CMK (cell line): Measurements from ENCODE around the gene LETM1.

Experiments used
- DNase-seq: peaks from one replicate; pipeline ENCODE4 v3.0.0-alpha.2; 2010; ENCODE audit warnings: low read depth

The LETM1 gene

GRCh38 chr4:1777822-1778641 is 77.9 kb downstream of the LETM1 start:
- DNase-seq = no peak

DNA sequence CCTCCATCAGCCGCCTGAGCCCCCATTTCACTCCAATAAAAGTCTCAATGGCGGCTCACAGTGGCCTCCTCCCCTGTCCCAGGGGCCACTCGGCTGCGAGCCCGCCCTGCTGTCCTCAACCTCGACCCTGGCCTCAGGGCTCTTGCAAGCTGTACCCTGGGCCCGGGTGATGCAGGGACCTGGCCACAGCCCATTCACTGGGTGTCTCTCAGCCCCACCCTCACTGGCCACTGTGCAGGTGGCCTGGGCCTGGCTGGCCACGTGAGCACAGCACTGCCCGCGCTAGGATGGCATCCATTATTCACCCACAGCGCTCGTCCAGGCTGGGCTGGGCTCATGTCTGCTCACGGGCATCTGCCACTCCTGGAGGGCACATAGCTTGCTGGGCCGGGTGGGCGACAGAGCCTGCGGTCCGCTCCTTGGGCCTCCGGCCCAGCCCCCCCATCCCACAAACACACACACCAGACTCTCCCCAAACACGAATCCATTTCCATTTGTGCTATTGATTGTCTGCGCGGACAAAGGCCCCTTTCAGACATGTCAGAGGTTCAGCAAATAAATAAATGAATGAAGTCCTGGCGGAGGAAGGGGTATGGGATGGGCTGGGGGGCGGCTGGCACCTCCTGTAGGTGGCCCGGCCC is 79.3 kb downstream of the LETM1 start:
- no peak for DNase-seq

- no peak for DNase-seq
Observed at GRCh38 chr4:1775731-1776500, 80.0 kb downstream of the LETM1 start.

DNA sequence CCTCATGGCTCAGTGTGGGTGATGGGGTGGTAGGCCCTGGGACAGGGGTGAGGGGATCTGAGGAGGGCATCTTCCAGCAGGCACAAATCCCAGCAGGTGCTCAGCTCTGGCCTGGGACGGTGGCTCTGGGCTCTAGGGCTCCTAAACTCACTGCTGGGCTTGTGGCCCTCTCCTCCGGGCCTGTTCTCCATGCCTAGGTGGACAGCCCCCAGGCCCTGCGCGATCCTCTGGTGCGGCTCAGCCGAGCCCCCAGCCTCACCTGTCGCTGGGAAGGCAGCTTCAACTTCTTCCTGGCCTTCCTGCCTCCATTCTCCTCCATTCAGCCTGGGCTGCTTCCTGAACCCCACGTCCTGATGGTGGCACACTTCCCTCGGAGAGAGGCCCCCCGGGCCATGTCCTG is 82.2 kb downstream of the LETM1 start:
- no peak for DNase-seq

DNA sequence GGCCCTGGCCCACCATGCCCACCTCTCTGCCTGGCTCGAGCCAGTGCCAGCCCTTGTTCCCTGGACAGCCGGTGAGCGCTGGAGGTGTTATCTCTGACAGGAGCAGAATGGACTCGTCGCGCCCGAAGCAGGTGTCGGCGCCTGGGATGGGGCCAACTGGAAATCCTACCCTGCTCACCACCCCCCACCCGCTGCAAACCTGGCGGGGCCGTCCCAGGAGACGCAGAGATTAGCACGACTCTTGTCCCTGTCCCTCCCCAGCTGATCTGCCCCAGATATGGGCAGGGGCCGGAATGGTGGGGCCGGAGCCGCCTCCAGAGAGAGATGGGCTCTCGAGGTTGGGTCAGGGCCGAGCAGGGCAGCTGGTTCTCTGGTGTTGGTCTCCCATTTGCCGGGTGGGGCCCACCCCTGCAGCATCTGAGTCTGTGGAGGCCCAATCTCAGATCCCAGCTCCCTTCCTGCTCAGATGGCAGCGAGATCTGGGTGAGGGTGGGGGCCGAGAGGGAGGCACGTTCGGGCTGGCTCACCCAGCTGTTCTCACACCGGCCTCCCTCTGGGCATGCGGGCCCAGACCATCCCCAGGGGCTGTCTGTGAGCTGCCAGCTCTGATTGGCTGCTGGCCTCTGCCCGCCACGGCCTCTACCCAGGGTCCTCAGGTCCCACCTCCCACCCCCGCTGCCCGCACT is 83.0 kb downstream of the LETM1 start:
- no peak for DNase-seq

- no peak for DNase-seq
Observed at GRCh38 chr4:1771555-1772305, 84.2 kb downstream of the LETM1 start.

GRCh38 chr4:1770791-1771231 is 85.1 kb downstream of the LETM1 start:
- no peak for DNase-seq

DNA sequence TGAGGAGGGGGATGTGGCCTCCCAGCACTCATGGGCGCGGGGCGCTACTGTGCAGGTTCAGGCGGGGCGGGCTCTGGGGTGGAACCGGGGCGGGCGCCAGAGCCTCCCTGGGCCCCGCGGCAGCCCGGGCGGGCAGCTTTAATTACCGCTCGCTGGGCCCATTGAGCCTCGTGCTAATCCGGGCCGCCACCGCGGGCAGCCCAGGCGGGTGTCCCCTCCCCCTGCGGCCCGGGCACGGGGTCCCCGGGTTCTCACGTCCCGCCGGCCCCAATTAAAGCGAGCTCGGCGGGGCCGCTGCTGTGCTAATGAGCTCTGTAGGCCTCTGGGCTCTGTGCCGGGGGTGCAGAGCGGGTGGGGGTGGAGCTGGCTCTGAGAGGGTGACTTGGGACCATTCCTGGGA is 85.7 kb downstream of the LETM1 start:
- DNase-seq = no peak

DNA sequence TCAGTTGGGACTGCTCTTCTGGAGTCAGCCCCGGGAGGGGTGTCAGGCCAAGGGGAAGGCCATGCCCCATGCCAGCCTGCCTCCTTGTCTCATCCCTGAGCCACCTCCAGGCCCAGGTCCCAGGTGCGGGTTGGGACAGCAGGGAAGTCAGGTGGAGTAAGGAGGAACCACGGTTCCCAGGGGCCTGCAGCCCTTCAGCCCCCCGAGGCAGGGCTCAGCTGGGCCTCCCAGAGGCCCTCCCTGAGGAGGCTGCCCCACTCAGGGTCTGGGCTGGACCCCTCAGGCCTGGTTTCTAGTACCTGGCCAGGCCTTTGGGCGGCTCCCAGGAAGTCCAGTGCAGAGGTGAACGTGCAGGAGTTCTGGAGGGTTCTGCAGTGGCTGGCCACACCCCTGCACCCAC is 86.3 kb downstream of the LETM1 start:
- no peak for DNase-seq

DNA sequence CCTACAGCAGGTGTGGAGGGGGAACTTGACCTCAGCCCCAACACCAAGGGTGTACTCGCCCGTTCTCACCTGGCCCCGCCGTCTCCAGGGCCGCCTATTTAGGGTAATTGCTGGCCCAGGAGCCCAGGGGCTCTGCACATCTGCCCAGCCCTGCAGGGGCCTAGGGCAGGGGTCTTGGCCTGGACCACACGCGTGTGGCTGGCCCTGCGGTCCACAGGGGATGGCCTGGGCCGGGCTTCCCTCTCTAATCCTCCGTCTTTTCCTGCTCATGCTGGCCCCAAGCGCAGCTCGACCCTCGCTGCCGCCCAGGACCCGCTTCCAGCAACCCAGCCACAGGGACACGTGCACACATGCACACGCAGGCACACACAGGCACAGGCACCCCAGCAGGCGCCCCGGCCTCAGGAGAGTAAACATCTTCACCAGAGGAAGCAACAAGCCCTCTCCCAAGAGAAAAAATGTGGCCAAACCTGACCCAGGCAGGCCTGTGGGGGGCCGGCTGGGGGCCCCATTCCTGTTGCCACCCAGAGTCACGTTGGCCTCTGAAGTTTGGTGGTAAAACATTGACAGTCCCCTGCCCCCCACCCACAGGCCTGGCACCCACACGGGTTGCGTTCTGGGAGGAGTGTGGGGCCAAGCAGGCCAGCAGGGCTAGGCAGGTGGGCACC is 87.5 kb downstream of the LETM1 start:
- no peak for DNase-seq

DNA sequence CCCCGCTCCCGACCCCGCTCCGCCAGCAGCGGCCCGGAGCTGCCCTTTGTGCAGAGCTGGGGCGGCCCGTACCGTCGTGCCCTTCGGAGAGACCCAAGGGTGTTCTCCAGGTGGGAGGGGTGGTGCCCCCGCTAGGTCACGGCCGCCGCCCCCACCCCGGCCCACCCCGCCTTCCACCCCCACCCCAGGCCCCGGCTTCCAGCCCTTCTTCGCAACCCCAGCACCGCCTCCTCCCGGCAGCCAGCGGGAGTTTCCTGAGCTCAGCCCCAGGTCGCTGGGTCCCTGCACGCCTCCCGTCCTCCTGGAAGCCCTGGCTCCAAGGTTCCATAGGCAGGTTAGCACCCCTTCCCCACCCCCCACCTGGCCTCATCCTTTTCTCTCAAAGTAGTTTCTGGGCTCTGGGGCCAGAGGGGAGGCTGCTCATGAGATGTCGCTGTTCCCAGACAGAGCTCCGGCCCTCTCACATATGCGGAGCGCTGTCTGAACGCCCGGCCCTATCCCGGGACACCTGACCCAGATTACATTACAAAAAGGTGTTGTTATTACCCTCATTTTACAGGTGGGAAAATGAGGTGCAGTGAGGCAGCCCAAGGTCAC is 88.1 kb downstream of the LETM1 start:
- DNase-seq = no peak

GRCh38 chr4:1767061-1767769 is 88.7 kb downstream of the LETM1 start:
- no peak for DNase-seq

DNA sequence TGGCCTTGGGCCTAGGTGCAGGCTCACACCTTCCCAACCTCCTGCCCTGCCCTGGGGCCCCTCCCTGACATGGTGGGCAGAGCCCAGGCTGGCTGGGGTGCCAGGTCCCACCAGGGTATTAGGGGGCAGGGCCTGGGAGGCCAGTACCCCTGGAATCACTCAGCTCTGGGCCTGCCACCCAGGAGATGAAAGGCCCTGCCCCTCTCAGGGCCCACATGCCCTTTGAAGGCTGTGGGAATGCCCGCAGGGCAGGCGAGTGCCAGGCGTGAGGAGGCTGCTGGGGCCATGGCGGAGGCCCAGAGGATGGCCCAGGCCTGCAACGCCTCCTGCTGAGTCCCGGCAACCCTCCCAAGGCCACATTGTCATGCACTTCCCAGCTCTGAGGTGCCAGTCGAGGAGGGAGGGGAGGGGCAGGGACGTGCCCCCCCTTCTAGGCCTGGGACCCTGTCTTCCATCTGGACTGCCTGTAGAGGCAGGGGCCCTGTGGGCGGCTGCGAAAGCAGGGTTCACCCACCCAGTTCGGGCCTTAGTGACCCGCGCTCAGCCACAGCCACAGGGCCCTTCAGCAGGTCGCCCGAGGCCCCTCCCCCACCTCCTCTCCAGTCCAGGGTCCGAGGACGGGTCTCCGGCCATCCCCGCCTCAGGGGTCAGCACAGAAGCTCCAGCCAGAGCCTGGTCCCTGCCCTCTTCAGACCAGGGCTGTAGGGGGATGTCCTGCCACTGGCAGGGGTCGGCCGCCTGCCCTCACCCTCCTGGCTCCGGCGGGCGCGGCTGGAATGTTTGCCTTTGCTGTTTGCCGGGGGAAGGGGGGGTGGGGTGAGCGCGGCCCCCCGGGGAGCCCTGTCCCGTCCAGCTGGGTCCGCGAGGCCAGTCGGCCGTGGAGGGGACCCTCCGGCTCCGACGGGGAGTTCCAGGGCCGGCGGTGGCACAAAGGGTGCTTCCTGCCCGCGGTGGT is 89.6 kb downstream of the LETM1 start:
- DNase-seq = no peak

GRCh38 chr4:1765409-1766072 is 90.4 kb downstream of the LETM1 start:
- no peak for DNase-seq

DNA sequence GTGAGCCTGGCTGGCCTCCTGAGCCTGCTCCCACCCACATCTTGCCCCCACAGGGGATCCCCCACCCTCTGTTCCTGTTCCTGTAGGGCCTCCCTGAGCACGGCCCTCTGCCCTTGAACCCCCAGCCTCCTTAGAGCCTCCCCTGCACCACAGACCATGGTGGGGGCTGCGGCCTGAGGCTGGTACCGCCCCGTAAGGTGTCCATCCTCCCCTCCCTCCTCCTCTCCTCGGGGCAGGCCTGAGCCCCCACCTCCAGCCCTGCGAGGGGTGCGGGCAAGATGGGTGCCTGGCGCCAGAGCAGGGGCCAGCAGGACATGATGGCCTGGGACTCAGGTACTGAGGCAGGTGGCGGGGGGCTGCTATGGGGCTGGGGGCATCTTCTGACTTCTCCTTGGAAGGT is 91.3 kb downstream of the LETM1 start:
- no peak for DNase-seq

DNA sequence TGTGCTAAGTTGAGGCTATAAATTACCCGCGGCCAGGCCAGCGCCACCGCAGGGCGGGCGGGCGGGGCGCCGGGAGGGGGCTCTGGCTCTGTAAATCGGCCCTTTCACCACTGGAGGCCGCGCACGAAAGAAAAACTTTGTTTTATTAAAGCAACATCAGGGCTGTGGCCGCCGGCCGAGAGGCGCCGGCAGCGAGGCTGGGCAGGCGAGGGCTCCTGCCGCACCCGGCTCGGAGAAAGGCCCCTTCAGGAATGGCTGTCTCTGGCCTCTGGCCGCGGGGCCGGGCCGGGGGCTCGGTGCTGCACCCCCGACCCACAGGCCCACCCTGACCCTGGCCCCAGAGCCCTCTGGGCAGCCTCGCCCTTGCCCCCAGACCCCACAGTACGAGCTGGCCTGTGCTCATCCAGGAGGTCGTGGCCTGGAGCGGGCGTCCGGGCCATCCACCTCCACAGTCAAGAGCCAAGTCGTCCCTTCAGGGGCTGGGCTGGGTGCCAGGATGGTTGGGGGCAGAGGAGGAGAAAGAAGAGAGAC is 92.3 kb downstream of the LETM1 start:
- DNase-seq = no peak

DNA sequence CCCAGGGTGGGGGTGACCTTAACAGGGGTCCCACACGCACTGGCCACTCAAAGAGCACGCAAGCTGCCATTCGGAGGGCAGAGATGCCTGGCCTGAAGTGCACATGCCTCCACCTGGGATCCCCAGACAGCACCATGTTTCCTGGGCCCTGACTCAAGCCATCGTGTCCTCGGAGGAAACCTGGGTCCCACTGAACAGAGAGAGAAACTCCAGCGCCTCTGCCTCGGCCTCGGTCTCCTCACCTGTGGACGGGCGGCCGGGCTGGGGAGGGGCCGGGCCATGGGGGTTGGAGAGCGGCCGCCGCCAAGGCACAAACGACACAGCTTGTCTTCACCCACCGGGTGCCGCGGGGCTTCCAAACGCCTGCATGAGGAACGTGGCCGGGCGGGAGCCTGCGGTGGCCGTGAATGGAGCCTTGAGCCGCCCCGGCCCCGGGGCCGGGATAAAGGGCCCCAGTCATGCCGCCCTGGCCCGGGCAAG is 92.8 kb downstream of the LETM1 start:
- DNase-seq = no peak
